K562 (cell line): ENCODE data around the gene CCNC. TPM values are rescaled to one million over a fixed set of nuclear protein-coding genes. Genes with fewer than 3 reads are reported as not detected.

Experiments used
- ATF7 ChIP-seq: fragments of 450-650 bp; IDR thresholded peaks from 2 replicates; pipeline ENCODE4 v1.7.1; 2014; ENCODE audit warnings: mild to moderate bottlenecking, moderate library complexity
- CEBPB ChIP-seq: fragments of 450-650 bp; IDR thresholded peaks from 2 replicates; pipeline ENCODE4 v1.6.1; 2016; ENCODE audit warnings: missing genetic modification characterization, missing compliant biosample characterization
- DDX20 ChIP-seq: fragments of 450-650 bp; IDR thresholded peaks from 2 replicates; pipeline ENCODE4 v1.6.1; 2016; ENCODE audit warnings: missing genetic modification characterization, low read depth, mild to moderate bottlenecking, missing compliant biosample characterization, moderate library complexity
- DLX4 ChIP-seq: fragments of 250-450 bp; sonication (Bioruptor Pico); IDR thresholded peaks from 2 replicates; pipeline ENCODE4 v1.6.1; 2021; ENCODE audit warnings: mild to moderate bottlenecking
- GTF2B ChIP-seq: IDR thresholded peaks from 2 replicates; pipeline ENCODE4 v1.6.1; 2011; ENCODE audit not compliant: insufficient read length; ENCODE audit errors: extremely low read depth
- HLTF ChIP-seq: fragments of 450-650 bp; IDR thresholded peaks from 2 replicates; pipeline ENCODE4 v1.6.1; 2016
- KDM4B ChIP-seq, 2 experiments: fragments of 450-650 bp in 1 of 2; sonication (generic) in 1 of 2; IDR thresholded peaks; 2 replicates each; pipeline ENCODE4 v1.6.1; 2016 to 2017; ENCODE audit warnings: borderline replicate concordance in 2 of 2, antibody characterized with exemption in 1 of 2, low read depth in 1 of 2, mild to moderate bottlenecking in 1 of 2
- KDM5B ChIP-seq: fragments of 200-600 bp; sonication (generic); IDR thresholded peaks from 2 replicates; pipeline ENCODE4 v1.6.1; 2012; ENCODE audit warnings: low read depth, mild to moderate bottlenecking, moderate library complexity, low read length, control low read depth, inconsistent platforms; ENCODE audit not compliant: insufficient replicate concordance
- MLLT1 ChIP-seq, 2 experiments: fragments of 450-650 bp; IDR thresholded peaks; 2 replicates each; pipeline ENCODE4 v1.6.1; 2016
- SNRNP70 ChIP-seq: fragments of 200-400 bp; formaldehyde crosslinking; optimal IDR thresholded peaks from 2 replicates; pipeline ENCODE3; 2017; ENCODE audit warnings: low read depth, low read length
- TARDBP ChIP-seq: fragments of 450-650 bp; IDR thresholded peaks from 2 replicates; pipeline ENCODE4 v1.6.1; 2016
- TCF7 ChIP-seq: sonication (generic); IDR thresholded peaks from 2 replicates; pipeline ENCODE4 v1.6.1; 2016; ENCODE audit warnings: antibody characterized with exemption, borderline replicate concordance
- ZBTB49 ChIP-seq: sonication (generic); formaldehyde crosslinking; IDR thresholded peaks from 2 replicates; pipeline ENCODE4 v1.8.0; 2022; ENCODE audit warnings: missing genetic modification reagents, mild to moderate bottlenecking, borderline replicate concordance
- ZMIZ1 ChIP-seq, 2 experiments: fragments of 150-350 bp in 1 of 2; IDR thresholded peaks; 2 replicates each; pipeline ENCODE4 v1.6.1; 2012 to 2016; ENCODE audit warnings: low read depth in 2 of 2, low read length in 2 of 2, mild to moderate bottlenecking in 1 of 2, moderate library complexity in 1 of 2
- ZNF354B ChIP-seq: fragments of 250-450 bp; sonication (Bioruptor Pico); IDR thresholded peaks from 2 replicates; pipeline ENCODE4 v1.4.0; 2020
- ZNF408 ChIP-seq: fragments of 250-450 bp; sonication (Bioruptor Pico); IDR thresholded peaks from 2 replicates; pipeline ENCODE4 v1.4.0; 2020; ENCODE audit warnings: low read depth, mild to moderate bottlenecking, moderate library complexity
- polyA plus RNA-seq, 8 experiments: library from polyadenylated mRNA; depleted of rRNA in 4 of 8; stranded (reverse) in 5 of 8; unstranded in 3 of 8; fragments of >200 nt; fragmentation: Nextera tagmentation in 2 of 8; fragmentation: Illumina TruSeq in 1 of 8; extraction: Ambion mirVana in 2 of 8; extraction: Trizol in 1 of 8; gene quantifications; 2 replicates each; pipeline versions ENCODE4 v1.2.1 to v1.2.3, GENCODE V29; 2011 to 2014; ENCODE audit warnings: inconsistent platforms in 1 of 8, missing spikeins in 1 of 8
- total RNA-seq, 7 experiments: library from RNA; depleted of rRNA in 6 of 7; stranded (reverse); fragments of >200 nt in 6 of 7; fragmentation: Illumina TruSeq in 2 of 7; extraction: Trizol in 2 of 7; gene quantifications; 2 replicates each; pipeline versions ENCODE4 v1.2.1 to v1.2.3, GENCODE V29; 2011 to 2021; ENCODE audit warnings: low replicate concordance in 1 of 7

The CCNC gene
- total and polyA plus RNA-seq, 9 of the 15 experiments (the other 6 are each of a cell fraction or from before 2014, with no cell fraction given) = 68.7 to 177 (median 99.6) TPM

GRCh38 chr6:99568103-99568933 lies at the start of gene CCNC (continued):
- TF ChIP-seq ZMIZ1 (IDR thresholded peaks at IDR 0.05; ENCODE audit: low read depth in 2 of 2, low read length in 2 of 2) (no peak), DDX20 (tag) (no peak), GTF2B (peak; percentile 32), KDM4B (IDR thresholded peaks at IDR 0.05; ENCODE audit: borderline replicate concordance in 2 of 2, low read depth in 1 of 2) (peak in 1 of 2 experiments; percentile 67; a peak in 1 of 4 replicates), SNRNP70 (no peak), DLX4 (CRISPR knock-in tag) (no peak), ZBTB49 (CRISPR knock-in tag) (no peak), HLTF (no peak), KDM5B (peak; percentile 91), CEBPB (tag) (no peak), ZNF354B (CRISPR knock-in tag) (no peak), TCF7 (peak; percentile 63; the same call in 1 of the 2 replicates), MLLT1 (IDR thresholded peaks at IDR 0.05) (no peak; a peak in 1 of 4 replicates), ATF7 (peak; percentile 78), TARDBP (peak; percentile 52; the same call in 1 of the 2 replicates), ZNF408 (no peak)
